ENCODE measurements around the gene PARD3.

DNA sequence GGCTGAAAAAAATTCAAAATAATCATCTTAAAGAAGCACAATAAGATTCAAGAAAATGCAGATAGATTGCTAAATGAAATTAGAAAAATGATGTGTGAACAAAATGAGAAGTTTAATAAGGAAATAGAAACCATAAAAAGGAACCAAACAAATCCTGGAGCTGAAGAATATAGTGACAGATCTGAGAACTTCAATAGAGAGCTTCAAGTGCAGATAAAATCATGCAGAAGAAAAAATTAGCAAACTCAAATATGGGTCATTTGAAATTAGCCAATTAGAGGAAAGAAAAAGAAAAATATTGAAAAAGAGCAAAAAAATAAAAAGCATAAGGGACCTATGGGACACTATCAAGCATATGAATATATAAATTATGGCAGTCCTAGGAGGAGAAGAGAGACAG is 720.1 kb downstream of the PARD3 start:
- TF ChIP-seq, protein P1, sequence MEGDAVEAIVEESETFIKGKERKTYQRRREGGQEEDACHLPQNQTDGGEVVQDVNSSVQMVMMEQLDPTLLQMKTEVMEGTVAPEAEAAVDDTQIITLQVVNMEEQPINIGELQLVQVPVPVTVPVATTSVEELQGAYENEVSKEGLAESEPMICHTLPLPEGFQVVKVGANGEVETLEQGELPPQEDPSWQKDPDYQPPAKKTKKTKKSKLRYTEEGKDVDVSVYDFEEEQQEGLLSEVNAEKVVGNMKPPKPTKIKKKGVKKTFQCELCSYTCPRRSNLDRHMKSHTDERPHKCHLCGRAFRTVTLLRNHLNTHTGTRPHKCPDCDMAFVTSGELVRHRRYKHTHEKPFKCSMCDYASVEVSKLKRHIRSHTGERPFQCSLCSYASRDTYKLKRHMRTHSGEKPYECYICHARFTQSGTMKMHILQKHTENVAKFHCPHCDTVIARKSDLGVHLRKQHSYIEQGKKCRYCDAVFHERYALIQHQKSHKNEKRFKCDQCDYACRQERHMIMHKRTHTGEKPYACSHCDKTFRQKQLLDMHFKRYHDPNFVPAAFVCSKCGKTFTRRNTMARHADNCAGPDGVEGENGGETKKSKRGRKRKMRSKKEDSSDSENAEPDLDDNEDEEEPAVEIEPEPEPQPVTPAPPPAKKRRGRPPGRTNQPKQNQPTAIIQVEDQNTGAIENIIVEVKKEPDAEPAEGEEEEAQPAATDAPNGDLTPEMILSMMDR (IDR thresholded peaks at IDR 0.05) = no peak
- no peak for TF ChIP-seq POLR2A (IDR thresholded peaks at IDR 0.05)
